HG03025 (cell line): ENCODE results near the gene WDR27.
"Not testable (repeated sequence)": the region's sequence is repeated elsewhere in the genome, so short reads cannot be mapped to it uniquely, and the experiment has no call there.

Experiments used
- ATAC-seq: cut with Tn5 transposase; IDR thresholded peaks from one replicate; pipeline ENCODE4 v1.9.1; 2021; ENCODE audit warnings: mild to moderate bottlenecking, moderate library complexity; ENCODE audit not compliant: unreplicated experiment, low FRiP score

The WDR27 gene

DNA sequence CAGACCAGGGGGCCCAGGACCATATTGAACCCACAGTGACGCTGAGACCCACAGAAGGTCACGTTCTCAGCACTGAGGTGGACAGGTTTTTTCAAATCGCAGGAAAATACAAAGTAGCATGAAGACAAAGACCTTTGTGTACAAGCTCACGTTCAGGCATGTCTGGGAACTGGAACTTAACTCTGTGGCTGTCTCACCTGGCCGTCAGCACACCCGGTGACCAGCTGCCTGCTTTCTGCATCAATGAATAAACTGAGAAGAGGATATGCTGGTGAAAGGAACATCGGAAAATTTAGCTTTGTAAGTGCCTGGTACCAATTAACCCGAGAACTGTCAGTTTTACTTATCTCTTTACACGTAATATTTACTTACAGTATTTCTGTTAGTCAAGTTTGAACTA, 36.5 kb downstream of the WDR27 start:
- no peak for ATAC-seq

GRCh38 chr6:169664227-169664626, 37.6 kb downstream of the WDR27 start:
- ATAC-seq = no peak

DNA sequence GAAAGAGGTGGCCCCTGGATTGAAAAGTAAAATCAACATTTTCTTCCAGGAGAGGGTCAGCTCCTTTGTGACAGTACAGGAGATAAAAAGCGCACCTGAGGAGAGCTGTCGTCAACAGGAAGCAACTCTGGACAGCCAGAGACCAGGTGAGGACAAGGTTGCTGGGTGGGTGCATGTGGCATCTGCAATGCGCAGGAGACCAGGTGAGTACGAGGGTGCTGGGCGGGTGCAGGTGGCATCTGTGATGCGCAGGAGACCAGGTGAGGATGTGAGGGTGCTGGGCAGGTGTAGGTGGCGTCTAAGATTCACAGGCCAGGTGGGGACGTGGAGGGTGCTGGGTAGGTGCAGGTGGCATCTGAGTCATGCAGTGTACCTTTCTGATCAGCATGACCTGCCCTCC, 38.4 kb downstream of the WDR27 start:
- no peak for ATAC-seq

DNA sequence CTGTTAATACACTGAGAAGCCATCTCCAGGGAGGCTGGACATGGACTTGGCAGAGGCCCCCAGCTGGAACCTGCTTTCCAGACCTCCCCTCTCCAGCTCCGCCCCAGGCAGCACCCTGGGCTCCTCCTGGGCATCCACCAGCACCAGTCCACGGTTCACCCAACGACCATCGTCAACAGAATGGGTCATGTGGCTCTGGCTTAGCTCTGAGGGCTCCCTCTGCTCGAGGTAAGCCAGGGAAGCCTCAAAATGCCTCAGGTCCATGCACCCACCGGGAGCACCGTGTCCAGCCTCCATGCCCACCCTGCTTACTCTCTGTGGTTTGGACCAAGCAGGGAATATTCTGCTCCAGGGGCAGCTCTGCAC, 40.5 kb downstream of the WDR27 start:
- ATAC-seq = no peak

- ATAC-seq = no peak
These were observed 41.0 kb downstream of the WDR27 start for GRCh38 chr6:169660751-169661390.

- no peak for ATAC-seq
These were observed 41.8 kb downstream of the WDR27 start for GRCh38 chr6:169659820-169660610.

DNA sequence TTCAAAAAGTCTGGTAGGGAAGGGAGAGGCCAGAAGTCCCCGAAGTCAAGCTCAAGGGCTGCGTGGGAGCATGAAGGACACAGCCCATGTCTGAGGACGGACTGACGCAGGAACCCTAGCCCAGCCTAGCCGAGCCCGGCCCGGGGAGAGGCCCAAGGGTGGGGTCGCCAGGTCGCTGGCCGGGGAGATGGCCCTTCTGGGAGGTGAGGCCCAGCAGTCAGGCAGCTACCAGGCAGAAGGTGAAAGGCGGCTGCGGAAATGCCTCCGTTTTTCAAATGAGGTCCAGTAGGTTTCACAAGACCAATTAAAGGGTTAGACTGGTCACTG, 44.6 kb downstream of the WDR27 start:
- no peak for ATAC-seq

GRCh38 chr6:169656546-169657283, 45.1 kb downstream of the WDR27 start:
- ATAC-seq = no peak

DNA sequence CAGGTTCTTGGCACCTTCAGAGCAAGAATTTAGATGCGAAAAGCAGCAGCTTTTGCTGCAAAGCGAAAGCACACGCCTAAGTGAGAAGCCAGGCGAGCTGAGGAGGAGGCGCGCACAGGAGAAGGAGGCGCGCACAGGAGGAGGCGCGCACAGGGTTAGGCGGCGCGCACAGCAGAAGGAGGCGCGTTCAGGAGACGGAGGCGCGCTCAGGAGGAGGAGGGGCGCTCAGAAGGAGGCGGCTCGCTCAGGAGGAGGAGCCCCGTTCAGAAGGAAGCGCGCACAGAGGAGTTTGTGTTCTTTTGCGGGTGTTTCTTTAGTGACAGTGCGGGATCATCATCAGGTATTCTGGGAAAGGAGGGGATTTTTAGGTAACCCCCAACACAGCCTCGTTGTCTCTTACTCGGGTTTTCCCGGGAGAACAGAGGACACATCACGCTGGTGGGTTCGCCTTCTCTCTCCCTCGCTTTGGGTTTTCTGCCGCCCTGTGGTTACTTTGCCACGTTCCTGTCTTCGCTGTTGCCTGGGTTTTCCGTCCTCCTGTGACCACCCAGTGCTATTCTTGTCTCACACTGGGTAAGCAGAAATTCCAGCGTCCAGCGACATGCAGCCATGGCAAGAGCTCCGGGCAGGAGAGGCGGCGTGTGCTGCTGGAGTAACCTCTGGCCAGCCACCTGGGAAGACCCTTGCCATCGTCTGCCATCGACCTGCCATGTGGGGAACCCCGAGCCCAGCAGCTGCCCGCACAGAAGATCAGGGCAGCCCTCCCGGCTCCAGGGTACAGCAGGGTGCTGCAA, 47.0 kb downstream of the WDR27 start:
- peak; percentile 95 for ATAC-seq

- ATAC-seq = no peak
These were observed 48.1 kb downstream of the WDR27 start for GRCh38 chr6:169653691-169654090.

- ATAC-seq = no peak
These were observed 48.9 kb downstream of the WDR27 start for GRCh38 chr6:169652896-169653295.

DNA sequence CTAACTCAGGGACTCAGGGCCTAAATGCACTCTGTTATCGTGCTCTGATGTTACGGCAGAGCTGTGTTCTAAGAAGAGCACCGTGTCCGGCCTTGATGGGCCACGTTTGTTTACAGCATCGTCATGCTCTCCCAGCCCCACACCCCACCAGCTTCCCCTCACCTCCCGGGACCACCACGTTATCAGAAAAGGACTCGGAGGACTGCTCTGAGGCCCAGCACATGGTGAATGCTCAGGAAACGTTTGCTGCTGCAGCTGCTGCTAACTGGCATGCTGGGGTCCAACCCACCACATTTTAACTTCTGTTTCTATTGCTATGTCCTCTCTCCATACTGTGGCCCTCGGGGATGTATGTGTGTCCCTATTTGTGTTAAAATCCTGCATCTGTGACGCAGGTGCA, 50.3 kb downstream of the WDR27 start:
- no peak for ATAC-seq

DNA sequence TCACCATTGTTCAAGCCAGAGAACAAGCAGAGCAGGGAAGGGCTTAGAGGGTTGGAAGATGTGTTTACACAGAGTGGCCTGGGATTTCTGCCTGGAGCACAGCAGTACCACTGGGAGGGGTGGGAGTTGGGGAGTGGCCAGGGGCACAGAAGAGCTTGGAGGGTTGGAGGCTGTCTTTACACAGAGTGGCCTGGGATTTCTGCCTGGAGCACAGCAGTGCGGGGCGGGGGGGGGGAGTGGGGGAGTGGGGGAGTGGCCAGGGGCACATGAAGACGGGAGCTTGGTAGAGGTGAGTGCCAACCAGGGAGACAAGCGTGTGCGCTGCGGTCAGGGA, 50.9 kb downstream of the WDR27 start:
- ATAC-seq = no peak

GRCh38 chr6:169650241-169650958, 51.4 kb downstream of the WDR27 start:
- no peak for ATAC-seq

GRCh38 chr6:169648617-169649016, 53.2 kb downstream of the WDR27 start:
- no peak for ATAC-seq

DNA sequence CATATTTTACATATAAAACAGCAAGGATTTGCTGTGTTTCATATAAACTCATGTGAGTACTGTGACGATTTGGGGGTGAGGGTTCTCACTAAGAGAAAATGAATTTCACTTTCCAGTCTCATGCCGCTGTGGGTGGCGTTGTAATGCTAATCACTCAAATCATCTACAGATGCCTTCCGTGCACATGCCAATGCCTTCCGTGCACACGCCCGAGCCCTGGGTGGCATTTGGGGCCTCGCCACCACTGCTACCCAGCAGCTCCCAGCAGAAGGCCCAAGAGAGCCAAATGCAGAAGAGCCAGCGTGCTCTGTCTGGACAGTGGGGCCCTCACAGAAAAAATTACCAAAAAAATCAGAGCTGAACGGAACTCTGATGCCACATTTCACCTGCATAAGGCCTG, 53.7 kb downstream of the WDR27 start:
- ATAC-seq = no peak

DNA sequence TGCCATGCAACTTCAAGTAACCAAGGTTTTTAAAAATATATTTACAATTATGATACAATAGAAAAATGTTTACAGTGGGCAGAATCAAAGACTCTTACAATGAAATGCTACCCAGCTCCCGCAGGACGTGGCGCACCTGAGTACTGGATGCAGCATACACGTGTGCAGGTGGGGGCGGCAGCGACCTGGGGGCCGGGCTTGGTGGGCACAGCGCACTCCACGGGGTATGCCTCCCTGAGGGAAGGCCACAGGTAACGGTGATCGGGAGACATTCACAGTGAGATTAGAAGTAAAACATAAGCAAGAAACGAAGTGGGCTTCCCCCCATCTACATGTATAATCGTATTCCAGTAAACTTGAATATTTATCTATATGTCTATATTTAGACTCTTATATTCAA, 54.2 kb downstream of the WDR27 start:
- no peak for ATAC-seq

- no peak for ATAC-seq
These were observed 54.8 kb downstream of the WDR27 start for GRCh38 chr6:169646906-169647567.

GRCh38 chr6:169645459-169645858, 56.4 kb downstream of the WDR27 start:
- ATAC-seq = not testable (repeated sequence)

DNA sequence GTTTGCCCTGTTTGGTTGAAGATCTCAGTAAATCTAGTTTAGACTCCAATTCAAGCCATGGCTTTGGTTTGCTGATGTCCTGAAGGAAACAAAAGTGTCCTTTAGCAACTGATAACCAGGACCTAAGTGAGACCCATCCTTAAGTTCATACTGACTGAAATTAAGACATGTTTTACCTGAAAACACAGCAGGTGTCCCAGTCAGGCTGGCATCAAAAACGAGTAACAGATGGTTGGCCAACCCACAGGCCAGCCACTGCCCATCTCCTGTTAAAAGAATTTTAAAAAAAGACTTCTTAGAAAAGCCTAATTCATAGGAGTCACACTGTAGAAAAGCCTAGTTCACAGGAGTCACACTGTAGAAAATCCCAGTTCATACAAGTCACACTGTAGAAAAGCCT, 58.3 kb downstream of the WDR27 start:
- no peak for ATAC-seq
